HepG2 (cell line): Measurements from ENCODE around the gene UBC. TPM values are rescaled to one million over a fixed set of nuclear protein-coding genes. Genes with fewer than 3 reads are reported as not detected.

Experiments
- BCLAF1 ChIP-seq: fragments of 450-650 bp; IDR thresholded peaks from 2 replicates; pipeline ENCODE4 v1.6.1; 2017; ENCODE audit warnings: mild to moderate bottlenecking
- CAMTA2 ChIP-seq: sonication (generic); formaldehyde crosslinking; IDR thresholded peaks from 2 replicates; pipeline ENCODE4 v1.4.0; 2020; ENCODE audit warnings: mild to moderate bottlenecking, missing genetic modification reagents, borderline replicate concordance
- CHD2 ChIP-seq: IDR thresholded peaks from 2 replicates; pipeline ENCODE4 v1.6.1; 2011; ENCODE audit warnings: low read depth, low read length, improper control_type of control experiment
- DBP ChIP-seq: sonication (generic); formaldehyde crosslinking; IDR thresholded peaks from 2 replicates; pipeline ENCODE4 v1.4.0; 2020; ENCODE audit warnings: missing genetic modification reagents; ENCODE audit errors: not compliant biosample characterization
- GATAD1 ChIP-seq: IDR thresholded peaks from 2 replicates; pipeline ENCODE4 v1.6.1; 2016; ENCODE audit warnings: missing genetic modification reagents, missing compliant biosample characterization
- KLF16 ChIP-seq, 2 experiments: sonication (generic) in 1 of 2; formaldehyde crosslinking in 1 of 2; IDR thresholded peaks; 2 replicates each; pipeline versions ENCODE4 v1.6.1 to v1.8.0; 2016 to 2023; ENCODE audit warnings: missing genetic modification reagents in 2 of 2, missing compliant biosample characterization in 1 of 2
- MLXIP ChIP-seq: sonication (generic); formaldehyde crosslinking; IDR thresholded peaks from 2 replicates; pipeline ENCODE4 v1.9.0; 2021; ENCODE audit warnings: missing genetic modification reagents, borderline replicate concordance
- MZF1 ChIP-seq: sonication (generic); formaldehyde crosslinking; IDR thresholded peaks from 2 replicates; pipeline ENCODE4 v1.8.1; 2023; ENCODE audit warnings: mild to moderate bottlenecking, missing genetic modification reagents, borderline replicate concordance
- NFKB2 ChIP-seq: sonication (generic); formaldehyde crosslinking; IDR thresholded peaks from 2 replicates; pipeline ENCODE4 v1.4.0; 2020; ENCODE audit warnings: missing genetic modification reagents, borderline replicate concordance
- RAD51 ChIP-seq: fragments of 450-650 bp; IDR thresholded peaks from 2 replicates; pipeline ENCODE4 v1.6.1; 2016; ENCODE audit warnings: borderline replicate concordance
- SIX4 ChIP-seq: sonication (generic); formaldehyde crosslinking; IDR thresholded peaks from 2 replicates; pipeline ENCODE4 v1.4.0; 2020; ENCODE audit warnings: missing genetic modification reagents
- TOE1 ChIP-seq: sonication (generic); formaldehyde crosslinking; IDR thresholded peaks from 2 replicates; pipeline ENCODE4 v1.4.0; 2020; ENCODE audit warnings: mild to moderate bottlenecking, missing genetic modification reagents
- TRIM24 ChIP-seq: sonication (generic); formaldehyde crosslinking; IDR thresholded peaks from 2 replicates; pipeline ENCODE4 v1.8.0; 2022; ENCODE audit warnings: mild to moderate bottlenecking, missing genetic modification reagents
- ZBTB20 ChIP-seq: sonication (generic); formaldehyde crosslinking; IDR thresholded peaks from 2 replicates; pipeline ENCODE4 v1.8.1; 2023; ENCODE audit warnings: missing genetic modification reagents, low read depth, mild to moderate bottlenecking, borderline replicate concordance
- ZNF136 ChIP-seq: sonication (generic); formaldehyde crosslinking; IDR thresholded peaks from 2 replicates; pipeline ENCODE4 v1.8.1; 2022; ENCODE audit warnings: low read depth, mild to moderate bottlenecking, moderate library complexity, missing genetic modification reagents
- ZNF281 ChIP-seq: sonication (generic); formaldehyde crosslinking; IDR thresholded peaks from 2 replicates; pipeline ENCODE4 v1.4.0; 2020; ENCODE audit warnings: missing genetic modification reagents, borderline replicate concordance
- ZNF496 ChIP-seq: sonication (generic); formaldehyde crosslinking; IDR thresholded peaks from 2 replicates; pipeline ENCODE4 v1.8.1; 2023; ENCODE audit warnings: mild to moderate bottlenecking, moderate library complexity, missing genetic modification reagents; ENCODE audit not compliant: insufficient replicate concordance
- ZNF543 ChIP-seq: sonication (generic); formaldehyde crosslinking; IDR thresholded peaks from 2 replicates; pipeline ENCODE4 v1.4.0; 2020; ENCODE audit warnings: mild to moderate bottlenecking, missing genetic modification reagents
- ZNF839 ChIP-seq: sonication (generic); formaldehyde crosslinking; IDR thresholded peaks from 2 replicates; pipeline ENCODE4 v1.4.0; 2020; ENCODE audit warnings: missing genetic modification reagents, mild to moderate bottlenecking, borderline replicate concordance
- polyA plus RNA-seq, 8 experiments: library from polyadenylated mRNA; depleted of rRNA in 3 of 8; stranded (reverse) in 7 of 8; unstranded in 1 of 8; fragments of >200 nt; fragmentation: Illumina TruSeq in 4 of 8; extraction: Trizol in 4 of 8; gene quantifications; 2 replicates each; pipeline versions ENCODE4 v1.2.1 to v1.2.3, GENCODE V29; 2011 to 2016; ENCODE audit warnings: low read depth in 4 of 8, missing spikeins in 1 of 8, mixed read lengths in 1 of 8; ENCODE audit not compliant: insufficient read depth in 1 of 8
- total RNA-seq, 5 experiments: library from RNA; depleted of rRNA; stranded (reverse); fragments of >200 nt; fragmentation: Illumina TruSeq; extraction: Trizol; gene quantifications; 2 replicates each; pipeline ENCODE4 v1.2.3, GENCODE V29; 2016; ENCODE audit warnings: low read depth in 1 of 5

UBC gene
- total and polyA plus RNA-seq, 2 of the 13 experiments (the other 11 are each of a cell fraction or from before 2014, with no cell fraction given), result 805 to 1,432 TPM

- TF ChIP-seq MLXIP (CRISPR knock-in tag), result no peak
- TF ChIP-seq CHD2, result no peak
- TF ChIP-seq BCLAF1, result no peak
- peak; percentile 44; the same call in 1 of the 2 replicates for TF ChIP-seq GATAD1 (CRISPR knock-in tag)
- no peak for TF ChIP-seq DBP (CRISPR knock-in tag)
- TF ChIP-seq CAMTA2 (CRISPR knock-in tag), result no peak
- peak; percentile 37; the same call in 1 of the 2 replicates for TF ChIP-seq NFKB2 (CRISPR knock-in tag)
- TF ChIP-seq ZNF543 (CRISPR knock-in tag), result no peak
- TF ChIP-seq SIX4, result 0 out of 2 replicates have a peak, but pooled peaks have one; percentile 15
- no peak for TF ChIP-seq ZNF281 (CRISPR knock-in tag)
- TF ChIP-seq ZNF496, result no peak
- no peak for TF ChIP-seq RAD51
- TF ChIP-seq MZF1, result no peak; the same call in 1 of the 2 replicates
- TF ChIP-seq ZNF136 (CRISPR knock-in tag), result no peak
- peak; percentile 58; the same call in 1 of the 2 replicates for TF ChIP-seq TOE1 (CRISPR knock-in tag)
- no peak; a peak in 1 of 4 replicates for TF ChIP-seq KLF16 (CRISPR knock-in tag; IDR thresholded peaks at IDR 0.05)
- no peak for TF ChIP-seq ZNF839
- TF ChIP-seq TRIM24 (CRISPR knock-in tag), result no peak
- TF ChIP-seq ZBTB20 (CRISPR knock-in tag), result no peak; the same call in 1 of the 2 replicates
Measured at GRCh38 chr12:124927201-124928094, 13.0 kb upstream of the UBC start (continued).
